ENCODE data around the gene ENG.
"Not testable (repeated sequence)": the region's sequence is repeated elsewhere in the genome, so short reads cannot be mapped to it uniquely, and the experiment has no call there.

The ENG gene

GRCh38 chr9:127870153-127870491 is 15.7 kb upstream of the ENG start:
- not testable (repeated sequence) for H3K9me3 ChIP-seq (ENCODE audit: insufficient read depth, low read depth, low read length); H3K4me3 ChIP-seq (ENCODE audit: low read length); H3K9ac ChIP-seq (ENCODE audit: low read depth, low read length); H3K4me1 ChIP-seq (ENCODE audit: insufficient read depth, low read length); H3K27ac ChIP-seq (ENCODE audit: low read depth, low read length); H3K36me3 ChIP-seq (ENCODE audit: insufficient read depth, low read length); H3K27me3 ChIP-seq (ENCODE audit: insufficient read depth, low read length)
- WGBS, result 64% methylated on average over 9 of the region's 9 CpGs

DNA sequence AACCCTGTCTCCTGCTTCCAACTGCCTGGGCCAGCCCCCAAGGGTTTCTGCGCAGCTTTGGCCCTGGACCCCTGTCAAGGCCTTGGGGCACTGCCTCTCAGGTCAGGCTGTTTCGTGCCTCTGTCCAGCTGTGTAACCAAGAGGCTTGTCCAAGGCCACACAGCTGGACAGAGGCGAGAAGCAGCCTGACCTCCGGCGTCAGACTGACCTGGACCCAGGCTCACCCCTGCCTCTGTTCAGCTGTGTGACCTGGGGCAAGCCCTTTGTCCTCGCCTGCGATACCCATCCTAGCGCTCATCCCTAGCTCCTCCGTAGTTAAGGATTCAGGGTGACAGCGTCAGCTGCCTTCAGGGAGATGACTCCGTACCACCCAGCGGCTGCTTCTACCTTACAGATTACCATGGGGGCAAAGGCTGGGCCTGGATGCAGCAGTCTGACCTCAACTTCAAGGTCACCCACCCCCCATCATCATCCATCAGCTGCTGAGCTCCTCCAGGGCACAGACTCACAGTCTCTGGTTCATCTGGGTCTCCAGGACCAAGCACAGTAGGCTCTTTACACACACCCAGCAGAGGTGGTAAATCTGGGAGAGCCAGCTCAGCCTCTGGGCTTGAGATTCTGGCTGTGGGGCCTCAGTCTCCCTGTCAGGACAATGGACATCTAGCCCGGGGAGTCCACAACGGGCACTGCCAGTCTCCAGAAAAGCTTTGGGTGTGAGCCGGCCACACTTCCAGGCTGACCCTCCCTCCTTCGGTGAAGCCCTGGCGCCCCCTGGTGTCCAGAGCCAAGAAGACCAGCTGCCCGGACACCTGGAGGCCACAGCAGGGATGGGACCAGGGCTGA is 15.1 kb upstream of the ENG start:
- no peak overlapping the region for H3K4me3 ChIP-seq (ENCODE audit: low read length)
- no peaks in the 10 kb centered on the region for H3K4me1 ChIP-seq (ENCODE audit: insufficient read depth, low read length)
- no peaks in the 10 kb centered on the region for H3K36me3 ChIP-seq (ENCODE audit: insufficient read depth, low read length)
- 69% methylated on average over 18 of the region's 18 CpGs for WGBS
- H3K27ac ChIP-seq (ENCODE audit: low read depth, low read length), result no peak overlapping the region
- no peaks in the 10 kb centered on the region for H3K27me3 ChIP-seq (ENCODE audit: insufficient read depth, low read length)
- H3K9me3 ChIP-seq (ENCODE audit: insufficient read depth, low read depth, low read length), result no peaks in the 10 kb centered on the region
- H3K9ac ChIP-seq (ENCODE audit: low read depth, low read length), result no peak overlapping the region

DNA sequence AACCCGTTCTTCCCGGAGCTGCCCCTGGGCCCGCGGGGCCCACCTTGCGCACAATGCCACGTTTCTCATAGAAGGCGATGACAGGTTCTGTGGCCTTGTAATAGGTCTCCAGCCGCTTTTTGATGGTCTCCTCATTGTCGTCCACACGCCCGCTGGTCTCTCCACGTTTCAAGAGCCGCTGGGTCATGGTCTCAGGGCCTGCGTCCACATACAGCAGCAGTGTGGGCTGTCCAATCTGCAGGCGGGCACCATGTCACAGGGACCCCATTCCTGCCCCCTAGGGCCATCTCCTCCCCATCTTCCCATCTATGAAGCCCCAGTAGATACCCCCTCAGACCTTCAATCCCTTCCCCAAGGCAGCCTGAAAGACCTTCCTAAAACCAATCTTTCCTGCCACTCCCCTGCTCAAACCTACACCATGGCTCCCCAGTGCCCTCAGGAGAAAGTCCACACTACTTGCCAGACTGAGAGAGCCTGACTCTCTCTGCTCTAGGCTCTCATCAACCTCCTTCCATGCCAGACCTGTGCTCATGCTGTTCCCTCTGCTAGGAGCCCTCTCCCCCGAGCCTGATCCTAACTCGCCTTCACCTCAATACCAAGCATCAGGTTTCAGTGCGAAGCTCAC is 13.9 kb upstream of the ENG start:
- Histone ChIP-seq H3K4me1 (ENCODE audit: insufficient read depth, low read length) (no peaks in the 10 kb centered on the region), H3K27me3 (ENCODE audit: insufficient read depth, low read length) (no peaks in the 10 kb centered on the region), H3K4me3 (ENCODE audit: low read length) (no peak overlapping the region), H3K9me3 (ENCODE audit: insufficient read depth, low read depth, low read length) (no peaks in the 10 kb centered on the region), H3K36me3 (ENCODE audit: insufficient read depth, low read length) (no peaks in the 10 kb centered on the region), H3K27ac (ENCODE audit: low read depth, low read length) (no peak overlapping the region), H3K9ac (ENCODE audit: low read depth, low read length) (no peak overlapping the region)
- WGBS, result 93% methylated on average over 18 of the region's 18 CpGs

- no peak overlapping the region for H3K9ac ChIP-seq (ENCODE audit: low read depth, low read length)
- H3K27ac ChIP-seq (ENCODE audit: low read depth, low read length), result no peak overlapping the region
- WGBS, result 90% methylated on average over 30 of the region's 30 CpGs
- no peaks in the 10 kb centered on the region for H3K9me3 ChIP-seq (ENCODE audit: insufficient read depth, low read depth, low read length)
- H3K36me3 ChIP-seq (ENCODE audit: insufficient read depth, low read length), result no peaks in the 10 kb centered on the region
- H3K4me1 ChIP-seq (ENCODE audit: insufficient read depth, low read length), result no peaks in the 10 kb centered on the region
- H3K4me3 ChIP-seq (ENCODE audit: low read length), result no peak overlapping the region
- no peaks in the 10 kb centered on the region for H3K27me3 ChIP-seq (ENCODE audit: insufficient read depth, low read length)
These were observed 13.2 kb upstream of the ENG start for GRCh38 chr9:127867356-127868277.

- 94% methylated on average over 12 of the region's 13 CpGs for WGBS
These were observed 12.1 kb upstream of the ENG start for GRCh38 chr9:127866535-127866934.

DNA sequence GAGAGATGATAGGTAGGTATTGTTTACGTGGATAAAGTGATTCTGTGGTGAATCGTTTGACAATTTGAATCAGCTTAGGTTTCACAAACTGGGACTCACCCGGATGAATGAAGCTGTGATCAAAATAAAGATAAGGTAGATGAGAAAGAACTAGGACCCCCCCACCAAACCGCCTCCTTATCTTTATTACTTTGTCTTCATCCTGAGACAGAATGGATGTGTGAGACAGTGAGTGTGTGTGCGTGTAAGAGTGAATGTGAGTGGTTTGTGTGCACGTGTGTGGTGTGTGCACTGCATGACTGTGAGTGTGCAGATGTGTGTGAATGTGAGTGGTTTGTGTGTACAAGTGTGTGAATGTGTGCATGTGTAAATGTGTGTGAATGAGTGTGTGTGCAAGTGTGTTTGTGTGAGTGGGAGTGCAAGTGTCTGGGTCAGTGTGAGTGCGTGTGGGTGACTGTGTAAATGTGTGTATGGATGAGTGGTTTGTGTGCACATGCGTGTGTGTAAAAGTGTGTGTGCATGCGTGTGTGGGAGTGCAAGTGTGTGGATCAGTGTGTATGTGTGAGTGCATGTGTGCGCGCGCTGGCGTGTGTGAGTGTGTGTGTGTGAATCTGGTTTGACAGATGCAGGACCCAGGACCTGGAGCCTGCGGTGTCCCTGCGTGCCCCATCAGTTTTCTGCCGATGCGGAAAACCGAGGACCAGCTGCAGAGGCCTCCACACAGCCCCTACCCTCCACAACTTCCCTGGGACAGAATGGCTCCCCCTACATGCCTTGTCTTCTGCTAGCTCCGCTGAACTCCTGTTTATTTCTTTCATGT is 11.4 kb upstream of the ENG start:
- Histone ChIP-seq H3K27me3 (ENCODE audit: insufficient read depth, low read length) (no peaks in the 10 kb centered on the region), H3K9ac (ENCODE audit: low read depth, low read length) (no peak overlapping the region), H3K4me3 (ENCODE audit: low read length) (no peak overlapping the region), H3K9me3 (ENCODE audit: insufficient read depth, low read depth, low read length) (no peaks in the 10 kb centered on the region), H3K4me1 (ENCODE audit: insufficient read depth, low read length) (no peaks in the 10 kb centered on the region), H3K36me3 (ENCODE audit: insufficient read depth, low read length) (no peaks in the 10 kb centered on the region), H3K27ac (ENCODE audit: low read depth, low read length) (no peak overlapping the region)
- WGBS, result 80% methylated on average over 19 of the region's 19 CpGs

More at GRCh38 chr9:127866535-127866934, 12.1 kb upstream of the ENG start:
- H3K4me3 ChIP-seq (ENCODE audit: low read length), result no peak overlapping the region
- no peak overlapping the region for H3K27ac ChIP-seq (ENCODE audit: low read depth, low read length)
- no peak overlapping the region for H3K9ac ChIP-seq (ENCODE audit: low read depth, low read length)
- H3K27me3 ChIP-seq (ENCODE audit: insufficient read depth, low read length), result no peaks in the 10 kb centered on the region
- H3K9me3 ChIP-seq (ENCODE audit: insufficient read depth, low read depth, low read length), result no peaks in the 10 kb centered on the region
- no peaks in the 10 kb centered on the region for H3K36me3 ChIP-seq (ENCODE audit: insufficient read depth, low read length)
- no peaks in the 10 kb centered on the region for H3K4me1 ChIP-seq (ENCODE audit: insufficient read depth, low read length)

DNA sequence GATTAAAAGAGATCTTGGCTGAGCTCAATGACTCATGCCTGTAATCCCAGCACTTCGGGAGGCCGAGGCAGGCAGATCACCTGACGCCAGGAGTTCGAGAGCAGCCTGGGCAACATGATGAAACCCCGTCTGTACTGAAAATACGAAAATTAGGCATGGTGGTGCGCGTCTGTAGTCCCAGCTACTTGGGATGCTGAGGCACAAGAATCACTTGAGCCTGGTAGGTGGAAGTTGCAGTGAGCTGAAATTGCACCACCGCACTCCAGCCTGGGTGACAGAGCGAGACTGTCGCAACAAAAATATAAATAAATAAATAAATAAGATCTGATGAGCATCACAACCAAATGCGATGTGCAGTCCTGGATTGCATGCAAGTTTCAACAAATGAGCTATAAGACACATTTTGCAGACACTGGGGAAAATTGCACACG is 8.7 kb upstream of the ENG start:
- 85% methylated on average over 10 of the region's 13 CpGs for WGBS
- no peaks in the 10 kb centered on the region for H3K36me3 ChIP-seq (ENCODE audit: insufficient read depth, low read length)
- no peaks in the 10 kb centered on the region for H3K27me3 ChIP-seq (ENCODE audit: insufficient read depth, low read length)
- no peaks in the 10 kb centered on the region for H3K9me3 ChIP-seq (ENCODE audit: insufficient read depth, low read depth, low read length)
- H3K9ac ChIP-seq (ENCODE audit: low read depth, low read length), result no peak overlapping the region
- H3K4me1 ChIP-seq (ENCODE audit: insufficient read depth, low read length), result no peaks in the 10 kb centered on the region
- H3K27ac ChIP-seq (ENCODE audit: low read depth, low read length), result no peak overlapping the region
- no peak overlapping the region for H3K4me3 ChIP-seq (ENCODE audit: low read length)

DNA sequence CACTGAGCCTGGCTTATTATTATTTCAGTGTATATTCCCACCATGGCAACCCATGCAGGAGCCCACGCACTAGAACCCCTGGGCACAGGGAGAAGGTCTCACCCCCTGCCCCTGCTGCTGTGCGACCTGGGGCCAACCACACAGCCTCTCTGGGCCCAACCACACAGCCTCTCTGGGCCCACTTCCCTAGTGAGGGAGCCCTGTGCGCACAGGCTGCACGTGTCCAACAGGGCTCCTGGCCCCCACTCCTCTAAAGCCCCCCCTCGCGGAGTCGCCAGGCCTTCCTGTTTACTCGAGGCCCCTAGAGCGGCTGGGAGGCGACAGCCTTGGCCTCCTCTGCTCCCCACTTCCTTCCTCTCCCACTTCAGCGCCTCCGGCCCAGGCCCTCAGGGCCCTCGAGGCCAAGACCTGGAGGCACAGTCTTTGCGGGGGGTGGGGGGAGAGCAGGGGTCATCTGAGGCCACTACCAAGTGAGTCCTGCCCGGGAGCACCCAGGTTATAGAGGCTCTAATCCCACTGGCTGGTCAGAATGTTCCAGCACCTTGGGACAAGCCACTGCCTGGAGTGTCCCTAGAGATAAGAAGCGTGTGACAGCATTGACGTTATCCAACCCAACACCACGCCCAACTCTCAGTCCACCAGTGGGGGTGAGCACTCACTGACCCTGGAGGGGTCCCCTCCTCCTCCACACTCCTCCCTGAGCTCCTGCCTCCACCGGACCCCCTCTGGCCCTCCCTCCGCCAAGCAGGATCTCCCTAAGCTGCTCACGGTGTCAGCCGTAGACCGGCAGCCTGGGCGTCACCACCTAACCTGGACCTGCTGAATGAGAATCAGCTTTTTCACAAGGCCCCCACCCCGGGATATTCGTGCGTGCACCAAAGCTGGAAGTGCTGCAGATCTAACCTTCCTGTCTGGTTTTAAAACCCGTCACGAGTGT is 7.9 kb upstream of the ENG start:
- Histone ChIP-seq H3K9me3 (ENCODE audit: insufficient read depth, low read depth, low read length) (no peaks in the 10 kb centered on the region), H3K9ac (ENCODE audit: low read depth, low read length) (no peak overlapping the region), H3K4me3 (ENCODE audit: low read length) (no peak overlapping the region), H3K27me3 (ENCODE audit: insufficient read depth, low read length) (no peaks in the 10 kb centered on the region), H3K4me1 (ENCODE audit: insufficient read depth, low read length) (no peaks in the 10 kb centered on the region), H3K36me3 (ENCODE audit: insufficient read depth, low read length) (no peaks in the 10 kb centered on the region), H3K27ac (ENCODE audit: low read depth, low read length) (no peak overlapping the region)
- WGBS, result 81% methylated on average over 29 of the region's 29 CpGs

GRCh38 chr9:127860779-127861178 is 6.3 kb upstream of the ENG start:
- no peak overlapping the region for H3K4me3 ChIP-seq (ENCODE audit: low read length)
- H3K9ac ChIP-seq (ENCODE audit: low read depth, low read length), result no peak overlapping the region
- no peaks in the 10 kb centered on the region for H3K36me3 ChIP-seq (ENCODE audit: insufficient read depth, low read length)
- no peaks in the 10 kb centered on the region for H3K9me3 ChIP-seq (ENCODE audit: insufficient read depth, low read depth, low read length)
- H3K27ac ChIP-seq (ENCODE audit: low read depth, low read length), result no peak overlapping the region
- no peaks in the 10 kb centered on the region for H3K4me1 ChIP-seq (ENCODE audit: insufficient read depth, low read length)
- 92% methylated on average over 11 of the region's 11 CpGs for WGBS
- no peaks in the 10 kb centered on the region for H3K27me3 ChIP-seq (ENCODE audit: insufficient read depth, low read length)

GRCh38 chr9:127860260-127860659 is 5.8 kb upstream of the ENG start:
- 89% methylated on average over 8 of the region's 8 CpGs for WGBS
- Histone ChIP-seq H3K4me1 (ENCODE audit: insufficient read depth, low read length) (no peaks in the 10 kb centered on the region), H3K27ac (ENCODE audit: low read depth, low read length) (no peak overlapping the region), H3K36me3 (ENCODE audit: insufficient read depth, low read length) (no peaks in the 10 kb centered on the region), H3K4me3 (ENCODE audit: low read length) (no peak overlapping the region), H3K9me3 (ENCODE audit: insufficient read depth, low read depth, low read length) (no peaks in the 10 kb centered on the region), H3K27me3 (ENCODE audit: insufficient read depth, low read length) (no peaks in the 10 kb centered on the region), H3K9ac (ENCODE audit: low read depth, low read length) (no peak overlapping the region; the same call in 1 of the 2 replicates)
